ENCODE measurements around the gene PMS1. TPM values are rescaled to one million over a fixed set of nuclear protein-coding genes. Genes with fewer than 3 reads are reported as not detected.

PMS1 gene
- total RNA-seq, 2 donors from 2014 or later, result 7.6 to 27.6 TPM

DNA sequence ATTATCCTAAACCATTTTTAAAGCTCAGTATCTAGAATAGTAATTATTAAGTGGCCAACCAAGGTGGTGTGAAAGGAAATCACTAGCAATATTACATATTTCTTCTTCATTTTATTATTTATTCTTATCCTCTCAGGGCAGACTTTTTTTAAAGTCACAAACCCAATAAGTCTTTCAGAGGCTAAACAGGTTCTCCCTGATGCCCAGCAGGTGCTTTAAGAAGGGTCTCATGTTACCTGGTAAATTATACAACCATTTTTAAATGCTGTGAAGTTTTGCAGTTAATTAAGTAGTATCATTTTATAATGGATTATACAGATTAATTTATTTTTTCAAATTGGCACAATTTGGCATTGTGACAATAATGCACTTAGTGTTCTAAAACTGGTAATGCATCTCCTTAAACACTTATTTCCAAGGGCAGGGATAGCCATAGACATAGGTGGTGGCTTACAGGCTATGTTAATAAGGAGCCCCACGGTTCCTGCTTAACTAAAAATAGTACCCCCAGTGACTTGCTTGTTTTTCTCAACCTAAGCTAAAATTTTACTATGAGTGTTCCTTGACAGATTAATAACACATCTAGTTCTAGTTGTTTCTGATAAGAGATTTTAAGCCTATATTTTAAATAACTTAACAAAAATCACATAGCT lies 67.0 kb downstream of the PMS1 start:
- Histone ChIP-seq H3K4me3 (no peak overlapping the region), H3K27me3 (replicated peaks; ENCODE audit: insufficient read depth) (no peaks in the 10 kb centered on the region), H3K27ac (no peak overlapping the region), H3K9me3 (no peaks in the 10 kb centered on the region), H3K36me3 (peaks cover 4% of the 10 kb centered on the region), H3K4me1 (ENCODE audit: control insufficient read depth in 1 of 2, low read depth in 2 of 2) (no peaks in the 10 kb centered on the region)
- TF ChIP-seq, protein P1, sequence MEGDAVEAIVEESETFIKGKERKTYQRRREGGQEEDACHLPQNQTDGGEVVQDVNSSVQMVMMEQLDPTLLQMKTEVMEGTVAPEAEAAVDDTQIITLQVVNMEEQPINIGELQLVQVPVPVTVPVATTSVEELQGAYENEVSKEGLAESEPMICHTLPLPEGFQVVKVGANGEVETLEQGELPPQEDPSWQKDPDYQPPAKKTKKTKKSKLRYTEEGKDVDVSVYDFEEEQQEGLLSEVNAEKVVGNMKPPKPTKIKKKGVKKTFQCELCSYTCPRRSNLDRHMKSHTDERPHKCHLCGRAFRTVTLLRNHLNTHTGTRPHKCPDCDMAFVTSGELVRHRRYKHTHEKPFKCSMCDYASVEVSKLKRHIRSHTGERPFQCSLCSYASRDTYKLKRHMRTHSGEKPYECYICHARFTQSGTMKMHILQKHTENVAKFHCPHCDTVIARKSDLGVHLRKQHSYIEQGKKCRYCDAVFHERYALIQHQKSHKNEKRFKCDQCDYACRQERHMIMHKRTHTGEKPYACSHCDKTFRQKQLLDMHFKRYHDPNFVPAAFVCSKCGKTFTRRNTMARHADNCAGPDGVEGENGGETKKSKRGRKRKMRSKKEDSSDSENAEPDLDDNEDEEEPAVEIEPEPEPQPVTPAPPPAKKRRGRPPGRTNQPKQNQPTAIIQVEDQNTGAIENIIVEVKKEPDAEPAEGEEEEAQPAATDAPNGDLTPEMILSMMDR (IDR thresholded peaks at IDR 0.05), result no peak
- ATAC-seq (ENCODE audit: insufficient number of reproducible peaks, low FRiP score, low read depth) (no peak), DNase-seq (ENCODE audit: low spot score) (no peak)

DNA sequence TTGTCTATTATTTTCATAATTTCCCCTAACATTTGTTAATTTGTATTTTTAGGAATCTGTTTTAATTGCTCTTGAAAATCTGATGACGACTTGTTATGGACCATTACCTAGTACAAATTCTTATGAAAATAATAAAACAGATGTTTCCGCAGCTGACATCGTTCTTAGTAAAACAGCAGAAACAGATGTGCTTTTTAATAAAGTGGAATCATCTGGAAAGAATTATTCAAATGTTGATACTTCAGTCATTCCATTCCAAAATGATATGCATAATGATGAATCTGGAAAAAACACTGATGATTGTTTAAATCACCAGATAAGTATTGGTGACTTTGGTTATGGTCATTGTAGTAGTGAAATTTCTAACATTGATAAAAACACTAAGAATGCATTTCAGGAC lies 69.9 kb downstream of the PMS1 start:
- TF ChIP-seq, protein P1 (IDR thresholded peaks at IDR 0.05), result no peak
- ATAC-seq (ENCODE audit: insufficient number of reproducible peaks, low FRiP score, low read depth), result no peak

DNA sequence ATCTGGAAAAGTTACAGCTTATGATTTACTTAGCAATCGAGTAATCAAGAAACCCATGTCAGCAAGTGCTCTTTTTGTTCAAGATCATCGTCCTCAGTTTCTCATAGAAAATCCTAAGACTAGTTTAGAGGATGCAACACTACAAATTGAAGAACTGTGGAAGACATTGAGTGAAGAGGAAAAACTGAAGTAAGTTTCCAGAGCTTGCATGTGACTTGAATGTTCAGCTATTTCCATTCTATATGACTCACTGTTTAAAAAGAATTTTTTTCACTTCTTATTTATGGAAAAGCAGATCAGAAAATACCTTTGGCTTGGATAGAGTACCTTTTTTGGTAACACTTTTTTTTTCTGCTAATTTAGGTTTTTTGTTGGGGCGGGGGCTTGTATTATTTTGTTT lies 70.7 kb downstream of the PMS1 start:
- peaks cover 4% of the 10 kb centered on the region for H3K36me3 ChIP-seq
- H3K4me1 ChIP-seq (ENCODE audit: control insufficient read depth in 1 of 2, low read depth in 2 of 2), result no peaks in the 10 kb centered on the region
- ATAC-seq (ENCODE audit: insufficient number of reproducible peaks, low FRiP score, low read depth) (no peak), DNase-seq (ENCODE audit: low spot score) (no peak)
- no peak overlapping the region for H3K27ac ChIP-seq
- H3K9me3 ChIP-seq, result no peaks in the 10 kb centered on the region
- no peaks in the 10 kb centered on the region for H3K27me3 ChIP-seq (replicated peaks; ENCODE audit: insufficient read depth)
- H3K4me3 ChIP-seq, result no peak overlapping the region
- TF ChIP-seq, protein P1 (IDR thresholded peaks at IDR 0.05), result no peak

More for the DNA sequence above, 69.9 kb downstream of the PMS1 start:
- DNase-seq (ENCODE audit: low spot score), result no peak
- Histone ChIP-seq H3K27me3 (replicated peaks; ENCODE audit: insufficient read depth) (no peaks in the 10 kb centered on the region), H3K27ac (no peak overlapping the region), H3K9me3 (no peaks in the 10 kb centered on the region), H3K4me3 (no peak overlapping the region), H3K4me1 (ENCODE audit: control insufficient read depth in 1 of 2, low read depth in 2 of 2) (no peaks in the 10 kb centered on the region), H3K36me3 (peaks cover 4% of the 10 kb centered on the region)

DNA sequence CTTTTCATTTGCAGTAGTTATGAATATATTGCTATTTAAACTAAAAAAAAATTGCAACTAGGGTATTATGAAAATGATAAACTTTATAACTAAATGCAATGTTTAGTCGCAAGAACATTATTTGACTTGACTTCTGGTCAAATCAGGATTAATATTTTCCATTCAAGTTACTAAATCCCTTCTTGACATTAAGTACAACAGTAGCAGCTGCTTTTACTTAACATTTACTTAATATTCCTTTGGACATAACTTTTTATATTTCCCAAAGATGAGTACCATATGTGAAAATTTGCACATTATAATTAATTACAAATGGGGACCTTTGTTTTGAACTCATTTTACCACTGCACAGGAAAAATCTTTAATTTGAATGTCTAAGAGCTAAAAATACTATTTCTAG lies 74.0 kb downstream of the PMS1 start:
- TF ChIP-seq, protein P1 (IDR thresholded peaks at IDR 0.05), result no peak
- DNase-seq (ENCODE audit: low spot score) (no peak), ATAC-seq (ENCODE audit: insufficient number of reproducible peaks, low FRiP score, low read depth) (no peak)
- H3K4me3 ChIP-seq, result no peak overlapping the region
- H3K27me3 ChIP-seq (replicated peaks; ENCODE audit: insufficient read depth), result no peaks in the 10 kb centered on the region
- no peak overlapping the region for H3K27ac ChIP-seq
- no peaks in the 10 kb centered on the region for H3K9me3 ChIP-seq
- no peaks in the 10 kb centered on the region for H3K4me1 ChIP-seq (ENCODE audit: control insufficient read depth in 1 of 2, low read depth in 2 of 2)
- peaks cover 8% of the 10 kb centered on the region for H3K36me3 ChIP-seq

DNA sequence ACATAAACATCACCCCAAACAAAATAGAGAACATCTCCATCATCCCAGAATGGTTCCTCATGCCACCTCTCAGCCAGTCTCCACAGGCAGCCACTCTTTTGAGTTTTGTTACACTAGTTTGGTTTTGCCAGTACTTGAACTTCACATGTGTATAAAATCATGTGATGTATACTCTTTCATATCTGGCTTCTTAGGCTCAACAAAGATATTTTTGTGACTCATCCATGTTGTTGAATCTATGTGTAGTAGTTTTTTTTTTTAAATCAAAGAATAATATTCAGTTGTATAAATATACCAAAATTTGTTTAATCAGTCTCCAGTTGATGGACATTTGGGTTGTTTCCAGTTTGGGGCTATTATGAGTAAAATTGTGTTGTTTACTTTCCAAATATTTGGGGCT lies 75.9 kb downstream of the PMS1 start:
- Histone ChIP-seq H3K27me3 (replicated peaks; ENCODE audit: insufficient read depth) (no peaks in the 10 kb centered on the region), H3K4me3 (no peak overlapping the region), H3K27ac (no peak overlapping the region), H3K9me3 (no peaks in the 10 kb centered on the region), H3K4me1 (ENCODE audit: control insufficient read depth in 1 of 2, low read depth in 2 of 2) (no peaks in the 10 kb centered on the region), H3K36me3 (peaks cover 4% of the 10 kb centered on the region)
- no peak for DNase-seq (ENCODE audit: low spot score)
- TF ChIP-seq, protein P1 (IDR thresholded peaks at IDR 0.05), result no peak
- ATAC-seq (ENCODE audit: insufficient number of reproducible peaks, low FRiP score, low read depth), result no peak
